NCI-H2196 (cell line): ENCODE measurements around the gene FEZ2.

Experiments used
- DNase-seq: peaks from one replicate; lab custom pipeline; 2025; ENCODE audit not compliant: unreplicated experiment; lab: John Stamatoyannopoulos, UW

FEZ2 gene

GRCh38 chr2:36587556-36587955 is 10.4 kb downstream of the FEZ2 start:
- no peak for DNase-seq

GRCh38 chr2:36587101-36587500 is 10.9 kb downstream of the FEZ2 start:
- no peak for DNase-seq

- no peak for DNase-seq
Measured at GRCh38 chr2:36586672-36587071, 11.3 kb downstream of the FEZ2 start.

- DNase-seq = no peak
Measured at GRCh38 chr2:36584148-36584794, 13.7 kb downstream of the FEZ2 start.

- no peak for DNase-seq
Measured at GRCh38 chr2:36582951-36583350, 15.0 kb downstream of the FEZ2 start.

- DNase-seq = no peak
Measured at GRCh38 chr2:36582538-36582937, 15.4 kb downstream of the FEZ2 start.

GRCh38 chr2:36579297-36579664 is 18.7 kb downstream of the FEZ2 start:
- no peak for DNase-seq

GRCh38 chr2:36578343-36579296 is 19.3 kb downstream of the FEZ2 start:
- no peak for DNase-seq

- no peak for DNase-seq
Measured at GRCh38 chr2:36577884-36578283, 20.1 kb downstream of the FEZ2 start.

- no peak for DNase-seq
Measured at GRCh38 chr2:36574560-36574959, 23.4 kb downstream of the FEZ2 start.

- DNase-seq = no peak
Measured at GRCh38 chr2:36573165-36573564, 24.8 kb downstream of the FEZ2 start.

GRCh38 chr2:36572719-36573059 is 25.3 kb downstream of the FEZ2 start:
- DNase-seq = no peak

- DNase-seq = no peak
Measured at GRCh38 chr2:36572054-36572718, 25.8 kb downstream of the FEZ2 start.

- DNase-seq = no peak
Measured at GRCh38 chr2:36570416-36570815, 27.6 kb downstream of the FEZ2 start.

GRCh38 chr2:36569267-36569856 is 28.6 kb downstream of the FEZ2 start:
- no peak for DNase-seq

GRCh38 chr2:36568516-36569246 is 29.3 kb downstream of the FEZ2 start:
- DNase-seq = no peak

GRCh38 chr2:36567711-36568408 is 30.1 kb downstream of the FEZ2 start:
- DNase-seq = no peak

- no peak for DNase-seq
Measured at GRCh38 chr2:36566887-36567286, 31.1 kb downstream of the FEZ2 start.

GRCh38 chr2:36565712-36566111 is 32.3 kb downstream of the FEZ2 start:
- no peak for DNase-seq

- no peak for DNase-seq
Measured at GRCh38 chr2:36564377-36564930, 33.5 kb downstream of the FEZ2 start.
